ENCODE measurements around the gene TAX1BP1.

DNA sequence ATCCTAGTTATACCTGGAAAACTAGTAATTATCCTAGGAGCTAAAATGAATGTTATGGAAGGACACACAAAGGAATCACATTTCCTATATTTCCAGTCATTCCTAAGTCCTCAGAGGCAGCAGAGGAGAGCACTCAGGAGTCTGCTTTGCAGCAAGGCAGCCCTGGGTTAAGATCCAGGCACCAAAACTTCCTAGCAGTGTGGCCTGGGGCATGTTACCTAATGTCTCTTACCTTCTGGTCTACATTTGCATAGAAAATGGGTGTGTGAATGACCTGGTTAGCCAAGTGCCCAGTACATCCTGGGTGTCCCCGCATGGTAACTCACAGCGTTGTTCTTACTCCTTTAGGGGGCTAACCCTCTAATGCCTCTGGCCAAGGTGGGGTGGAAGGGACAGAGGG lies 135.9 kb downstream of the TAX1BP1 start:
- TF ChIP-seq, protein P1, sequence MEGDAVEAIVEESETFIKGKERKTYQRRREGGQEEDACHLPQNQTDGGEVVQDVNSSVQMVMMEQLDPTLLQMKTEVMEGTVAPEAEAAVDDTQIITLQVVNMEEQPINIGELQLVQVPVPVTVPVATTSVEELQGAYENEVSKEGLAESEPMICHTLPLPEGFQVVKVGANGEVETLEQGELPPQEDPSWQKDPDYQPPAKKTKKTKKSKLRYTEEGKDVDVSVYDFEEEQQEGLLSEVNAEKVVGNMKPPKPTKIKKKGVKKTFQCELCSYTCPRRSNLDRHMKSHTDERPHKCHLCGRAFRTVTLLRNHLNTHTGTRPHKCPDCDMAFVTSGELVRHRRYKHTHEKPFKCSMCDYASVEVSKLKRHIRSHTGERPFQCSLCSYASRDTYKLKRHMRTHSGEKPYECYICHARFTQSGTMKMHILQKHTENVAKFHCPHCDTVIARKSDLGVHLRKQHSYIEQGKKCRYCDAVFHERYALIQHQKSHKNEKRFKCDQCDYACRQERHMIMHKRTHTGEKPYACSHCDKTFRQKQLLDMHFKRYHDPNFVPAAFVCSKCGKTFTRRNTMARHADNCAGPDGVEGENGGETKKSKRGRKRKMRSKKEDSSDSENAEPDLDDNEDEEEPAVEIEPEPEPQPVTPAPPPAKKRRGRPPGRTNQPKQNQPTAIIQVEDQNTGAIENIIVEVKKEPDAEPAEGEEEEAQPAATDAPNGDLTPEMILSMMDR (IDR thresholded peaks at IDR 0.05; ENCODE audit: low read depth, low read length) = no peak
- TF ChIP-seq MYC (IDR thresholded peaks at IDR 0.05; ENCODE audit: low read depth, low read length) (no peak), POLR2A (IDR thresholded peaks at IDR 0.05; ENCODE audit: extremely low read depth, insufficient read length) (no peak), MAX (IDR thresholded peaks at IDR 0.05; ENCODE audit: low read depth, low read length) (no peak)

All from NB4 (cell line).